Astrocyte (in vitro differentiated cells and primary cell): ENCODE measurements around the gene CTXN3. TPM values are rescaled to one million over a fixed set of nuclear protein-coding genes. Genes with fewer than 3 reads are reported as not detected.

Experiments
- DNase-seq: peaks from one replicate; pipeline ENCODE4 v3.0.0-alpha.2; 2010; ENCODE audit warnings: low read depth
- FAIRE-seq: peaks from 2 replicates; lab custom pipeline; 2011; peaks lifted over from hg19 to GRCh38; lab: Jason Lieb, UNC
- H2AFZ ChIP-seq: 2 replicates; pipeline ENCODE4 v1.6.0; 2012; ENCODE audit warnings: low read depth, low read length, inconsistent platforms
- H3K27ac ChIP-seq: 2 replicates; pipeline ENCODE4 v1.5.1; 2011; ENCODE audit warnings: low read depth, low read length, inconsistent platforms
- H3K27me3 ChIP-seq: 2 replicates; pipeline ENCODE4 v1.6.0; 2011; ENCODE audit warnings: low read length, inconsistent platforms; ENCODE audit not compliant: insufficient read depth
- H3K36me3 ChIP-seq: 2 replicates; pipeline ENCODE4 v1.5.1; 2011; ENCODE audit warnings: low read length, inconsistent platforms; ENCODE audit not compliant: insufficient read depth
- H3K4me1 ChIP-seq: 2 replicates; pipeline ENCODE4 v1.5.1; 2011; ENCODE audit warnings: low read length, inconsistent platforms; ENCODE audit not compliant: insufficient read depth
- H3K4me2 ChIP-seq: 2 replicates; pipeline ENCODE4 v1.6.0; 2012; ENCODE audit warnings: low read length, inconsistent platforms
- H3K4me3 ChIP-seq: 2 replicates; pipeline ENCODE4 v1.5.1; 2011; ENCODE audit warnings: low read depth, mild to moderate bottlenecking, low read length, inconsistent platforms; ENCODE audit not compliant: insufficient read depth
- H3K79me2 ChIP-seq: 2 replicates; pipeline ENCODE4 v1.6.0; 2012; ENCODE audit warnings: mild to moderate bottlenecking, low read length, inconsistent platforms; ENCODE audit not compliant: insufficient read depth
- H3K9ac ChIP-seq: 2 replicates; pipeline ENCODE4 v1.6.0; 2012; ENCODE audit warnings: mild to moderate bottlenecking, low read length, inconsistent platforms
- H3K9me3 ChIP-seq: 2 replicates; pipeline ENCODE4 v1.5.1; 2012; ENCODE audit warnings: low read depth, mild to moderate bottlenecking, low read length, inconsistent platforms; ENCODE audit not compliant: insufficient read depth
- H4K20me1 ChIP-seq: 2 replicates; pipeline ENCODE4 v1.6.0; 2012; ENCODE audit warnings: low read length, inconsistent platforms; ENCODE audit not compliant: insufficient read depth
- H3K27ac Mint-ChIP-seq: one replicate; pipeline ENCODE4 v1.8.0; 2021; ENCODE audit warnings: mild to moderate bottlenecking, mixed read lengths; ENCODE audit not compliant: unreplicated experiment
- H3K27me3 Mint-ChIP-seq: one replicate; pipeline ENCODE4 v1.8.0; 2021; ENCODE audit warnings: low read depth, mixed read lengths; ENCODE audit not compliant: unreplicated experiment
- H3K36me3 Mint-ChIP-seq: one replicate; pipeline ENCODE4 v1.8.0; 2021; ENCODE audit warnings: low read depth, mixed read lengths; ENCODE audit not compliant: unreplicated experiment
- H3K4me1 Mint-ChIP-seq: one replicate; pipeline ENCODE4 v1.8.0; 2021; ENCODE audit warnings: low read depth, mixed read lengths; ENCODE audit not compliant: unreplicated experiment
- H3K4me3 Mint-ChIP-seq: one replicate; pipeline ENCODE4 v1.8.0; 2021; ENCODE audit warnings: mild to moderate bottlenecking, moderate library complexity, mixed read lengths; ENCODE audit not compliant: unreplicated experiment
- H3K9me3 Mint-ChIP-seq: one replicate; pipeline ENCODE4 v1.8.0; 2021; ENCODE audit warnings: mild to moderate bottlenecking, mixed read lengths; ENCODE audit not compliant: unreplicated experiment
- EZH2 ChIP-seq: IDR thresholded peaks from 2 replicates; pipeline ENCODE4 v1.6.1; 2012; ENCODE audit warnings: mild to moderate bottlenecking, low read length, inconsistent platforms; ENCODE audit not compliant: insufficient read depth
- total RNA-seq: library from RNA; stranded (reverse); gene quantifications from 2 replicates; pipeline ENCODE4 v1.2.1, GENCODE V29; 2021
- TF ChIP-seq, protein P1 (sequence below): IDR thresholded peaks from 2 replicates; pipeline ENCODE4 v1.5.1; 2011; ENCODE audit warnings: low read depth, mild to moderate bottlenecking, inconsistent platforms, low read length, moderate library complexity; ENCODE audit not compliant: insufficient read depth

The CTXN3 gene
- total RNA-seq, 1 donor from 2014 or later = not detected

GRCh38 chr5:127686424-127686823 lies 37.5 kb downstream of the CTXN3 start:
- no peak overlapping the region for H3K4me3 ChIP-seq
- H3K27ac ChIP-seq = no peak overlapping the region
- H4K20me1 ChIP-seq = no peaks in the 10 kb centered on the region
- no peak overlapping the region for H2AFZ ChIP-seq
- H3K36me3 Mint-ChIP-seq = no peaks in the 10 kb centered on the region
- H3K36me3 ChIP-seq = no peaks in the 10 kb centered on the region
- H3K27me3 ChIP-seq = no peaks in the 10 kb centered on the region
- DNase-seq = no peak
- H3K79me2 ChIP-seq = no peaks in the 10 kb centered on the region
- no peaks in the 10 kb centered on the region for H3K9me3 Mint-ChIP-seq
- H3K27ac Mint-ChIP-seq = no peak overlapping the region
- no peaks in the 10 kb centered on the region for H3K4me1 Mint-ChIP-seq
- H3K4me1 ChIP-seq = no peaks in the 10 kb centered on the region
- TF ChIP-seq EZH2 = no peak
- FAIRE-seq = no peak
- no peaks in the 10 kb centered on the region for H3K27me3 Mint-ChIP-seq
- H3K4me3 Mint-ChIP-seq = no peak overlapping the region
- no peaks in the 10 kb centered on the region for H3K9me3 ChIP-seq
- H3K9ac ChIP-seq = no peak overlapping the region
- no peak overlapping the region for H3K4me2 ChIP-seq

DNA sequence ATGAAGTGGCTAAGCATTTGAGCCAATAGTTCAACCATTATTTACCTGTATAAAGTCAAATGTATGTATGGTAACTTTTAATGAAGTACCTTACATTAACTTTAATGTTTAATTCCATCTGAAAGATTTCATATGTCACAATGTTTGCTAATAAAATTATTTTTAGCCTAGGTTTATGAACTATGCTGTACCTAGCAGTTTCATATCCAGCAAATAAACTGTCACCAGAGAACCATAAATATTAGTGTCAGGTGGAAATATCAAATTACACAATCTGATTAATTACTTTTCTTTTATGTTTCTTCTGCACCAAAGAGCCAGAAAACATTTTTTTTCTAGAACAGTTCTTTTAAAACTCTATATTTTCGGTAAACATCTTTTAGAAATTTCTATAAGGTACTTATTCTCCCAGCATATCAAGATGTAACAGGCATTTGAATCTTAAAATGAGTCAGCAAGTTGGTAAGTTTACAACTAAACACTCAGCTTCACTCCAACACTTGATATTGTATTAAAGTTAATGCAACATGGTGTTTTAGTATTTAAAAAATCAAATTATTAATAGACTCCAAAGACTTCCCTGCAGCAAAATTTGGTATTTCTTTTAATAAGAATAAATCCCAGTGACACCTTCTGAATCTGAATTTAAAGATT lies 45.8 kb downstream of the CTXN3 start:
- TF ChIP-seq, protein P1, sequence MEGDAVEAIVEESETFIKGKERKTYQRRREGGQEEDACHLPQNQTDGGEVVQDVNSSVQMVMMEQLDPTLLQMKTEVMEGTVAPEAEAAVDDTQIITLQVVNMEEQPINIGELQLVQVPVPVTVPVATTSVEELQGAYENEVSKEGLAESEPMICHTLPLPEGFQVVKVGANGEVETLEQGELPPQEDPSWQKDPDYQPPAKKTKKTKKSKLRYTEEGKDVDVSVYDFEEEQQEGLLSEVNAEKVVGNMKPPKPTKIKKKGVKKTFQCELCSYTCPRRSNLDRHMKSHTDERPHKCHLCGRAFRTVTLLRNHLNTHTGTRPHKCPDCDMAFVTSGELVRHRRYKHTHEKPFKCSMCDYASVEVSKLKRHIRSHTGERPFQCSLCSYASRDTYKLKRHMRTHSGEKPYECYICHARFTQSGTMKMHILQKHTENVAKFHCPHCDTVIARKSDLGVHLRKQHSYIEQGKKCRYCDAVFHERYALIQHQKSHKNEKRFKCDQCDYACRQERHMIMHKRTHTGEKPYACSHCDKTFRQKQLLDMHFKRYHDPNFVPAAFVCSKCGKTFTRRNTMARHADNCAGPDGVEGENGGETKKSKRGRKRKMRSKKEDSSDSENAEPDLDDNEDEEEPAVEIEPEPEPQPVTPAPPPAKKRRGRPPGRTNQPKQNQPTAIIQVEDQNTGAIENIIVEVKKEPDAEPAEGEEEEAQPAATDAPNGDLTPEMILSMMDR = no peak
- TF ChIP-seq EZH2 = no peak
- Histone ChIP-seq H2AFZ (no peak overlapping the region), H3K4me1 (peaks cover 18% of the 10 kb centered on the region), H3K9ac (no peak overlapping the region), H3K27ac (no peak overlapping the region), H3K27me3 (no peaks in the 10 kb centered on the region), H3K4me2 (no peak overlapping the region), H3K36me3 (no peaks in the 10 kb centered on the region), H4K20me1 (no peaks in the 10 kb centered on the region), H3K4me3 (no peak overlapping the region), H3K9me3 (no peaks in the 10 kb centered on the region), H3K79me2 (no peaks in the 10 kb centered on the region)
- DNase-seq = no peak
- H3K4me3 Mint-ChIP-seq = no peak overlapping the region
- H3K27ac Mint-ChIP-seq = no peak overlapping the region
- H3K9me3 Mint-ChIP-seq = no peaks in the 10 kb centered on the region
- H3K27me3 Mint-ChIP-seq = no peaks in the 10 kb centered on the region
- peaks cover 23% of the 10 kb centered on the region for H3K4me1 Mint-ChIP-seq
- H3K36me3 Mint-ChIP-seq = no peaks in the 10 kb centered on the region
- FAIRE-seq = no peak

- Histone ChIP-seq H4K20me1 (no peaks in the 10 kb centered on the region), H3K36me3 (no peaks in the 10 kb centered on the region), H3K4me1 (peaks cover 18% of the 10 kb centered on the region), H3K4me3 (no peak overlapping the region), H3K27me3 (no peaks in the 10 kb centered on the region), H3K9ac (no peak overlapping the region), H3K79me2 (no peaks in the 10 kb centered on the region), H2AFZ (no peak overlapping the region), H3K4me2 (no peak overlapping the region), H3K9me3 (no peaks in the 10 kb centered on the region), H3K27ac (no peak overlapping the region)
- Mint-ChIP-seq H3K27me3 (no peaks in the 10 kb centered on the region), H3K4me1 (peaks cover 24% of the 10 kb centered on the region), H3K36me3 (no peaks in the 10 kb centered on the region), H3K27ac (no peak overlapping the region), H3K4me3 (no peak overlapping the region), H3K9me3 (no peaks in the 10 kb centered on the region)
- no peak for FAIRE-seq
- DNase-seq = no peak
- TF ChIP-seq, protein P1 = no peak
- no peak for TF ChIP-seq EZH2
Measured at GRCh38 chr5:127695346-127695745, 46.5 kb downstream of the CTXN3 start.
